Vagina (tissue), 2 donors: ENCODE results near the gene DENND6A. TPM values are rescaled to one million over a fixed set of nuclear protein-coding genes. Genes with fewer than 3 reads are reported as not detected.
A peak's percentile ranks its signal among the peaks of the same experiment; 100 is the strongest.

Experiments used
- DNase-seq, 2 donors: peaks; one replicate each; pipeline ENCODE4 v3.0.0-alpha.2; 2017; ENCODE audit errors: extremely low spot score in 2 of 2
- H3K27ac ChIP-seq: fragments of 200-600 bp; sonication (generic); one replicate; pipeline ENCODE4 v1.5.1; 2019
- H3K27me3 ChIP-seq: fragments of 200-600 bp; sonication (generic); one replicate; pipeline ENCODE4 v1.5.1; 2019
- H3K36me3 ChIP-seq, 2 donors: fragments of 200-600 bp; sonication (generic); one replicate each; pipeline ENCODE4 v1.5.1; 2017 to 2019
- H3K4me1 ChIP-seq: fragments of 200-600 bp; sonication (generic); one replicate; pipeline ENCODE4 v1.5.1; 2019
- H3K4me3 ChIP-seq, 2 donors: fragments of 200-600 bp; sonication (generic); 1 replicate in 1 of 2; 2 replicates in 1 of 2; pipeline ENCODE4 v1.5.1; 2016 to 2019
- H3K9me3 ChIP-seq: fragments of 200-600 bp; sonication (generic); one replicate; pipeline ENCODE4 v1.5.1; 2019
- CTCF ChIP-seq, 3 experiments: fragments of 450-650 bp in 2 of 3; fragments of 200-600 bp in 1 of 3; sonication (generic) in 1 of 3; IDR thresholded peaks; one replicate each; pipeline ENCODE4 v1.5.1; 2017 to 2019; ENCODE audit warnings: antibody characterized with exemption in 3 of 3, mild to moderate bottlenecking in 2 of 3, moderate library complexity in 2 of 3
- POLR2A ChIP-seq, 2 donors: fragments of 450-650 bp; IDR thresholded peaks; one replicate each; pipeline ENCODE4 v1.6.1; 2017; ENCODE audit warnings: antibody characterized with exemption in 2 of 2, mild to moderate bottlenecking in 2 of 2, moderate library complexity in 2 of 2
- POLR2AphosphoS5 ChIP-seq, 2 donors: sonication (generic); formaldehyde crosslinking; IDR thresholded peaks; one replicate each; pipeline ENCODE4 v1.9.0; 2017; ENCODE audit warnings: antibody characterized with exemption in 2 of 2, mild to moderate bottlenecking in 2 of 2, low read depth in 1 of 2; ENCODE audit not compliant: insufficient read depth in 1 of 2
- intact Hi-C: fragments of 100-400 bp; cut with DNase I; formaldehyde crosslinking; loops from one replicate; pipeline ENCODE4 v1.15.1; 2023
- total RNA-seq: library from RNA; depleted of rRNA; stranded (reverse); fragments of >200 nt; gene quantifications from one replicate; pipeline ENCODE4 v1.2.3, GENCODE V29; 2016

DENND6A gene
- total RNA-seq, 1 donor from 2014 or later, result 24.8 TPM

- H3K27me3 ChIP-seq, result no peaks in the 10 kb centered on the region
- intact Hi-C loops, result loop anchor here (5.0 kb wide), 2 partner anchors 39 to 161 kb away; partner anchors contain the start of genes PDE12 and SLMAP
- H3K9me3 ChIP-seq, result no peaks in the 10 kb centered on the region
- peak overlapping the region; percentile 64 to 88 for H3K4me3 ChIP-seq
- TF ChIP-seq CTCF (IDR thresholded peaks at IDR 0.05) (no peak), POLR2A (IDR thresholded peaks at IDR 0.05) (no peak), POLR2AphosphoS5 (IDR thresholded peaks at IDR 0.05; ENCODE audit: insufficient read depth in 1 of 2, low read depth in 1 of 2) (no peak)
- peaks cover 55% of the 10 kb centered on the region for H3K4me1 ChIP-seq
- H3K27ac ChIP-seq, result peak overlapping the region; percentile 89
- peak in 1 of 2 donors; percentile 92 for DNase-seq
- no peaks in the 10 kb centered on the region for H3K36me3 ChIP-seq
Observed at GRCh38 chr3:57596495-57597126, 96.3 kb downstream of the DENND6A start.

GRCh38 chr3:57594576-57594975 lies 98.3 kb downstream of the DENND6A start:
- no peaks in the 10 kb centered on the region for H3K36me3 ChIP-seq
- peak overlapping the region in 1 of 2 donors; percentile 64 for H3K4me3 ChIP-seq
- TF ChIP-seq POLR2A (IDR thresholded peaks at IDR 0.05) (no peak), CTCF (IDR thresholded peaks at IDR 0.05) (no peak), POLR2AphosphoS5 (IDR thresholded peaks at IDR 0.05; ENCODE audit: insufficient read depth in 1 of 2, low read depth in 1 of 2) (no peak)
- no peak overlapping the region for H3K27ac ChIP-seq
- DNase-seq, result no peak
- no peaks in the 10 kb centered on the region for H3K9me3 ChIP-seq
- no peaks in the 10 kb centered on the region for H3K27me3 ChIP-seq
- H3K4me1 ChIP-seq, result peaks cover 55% of the 10 kb centered on the region
- intact Hi-C loops, result no loop called here

- Histone ChIP-seq H3K27ac (no peak overlapping the region), H3K9me3 (no peaks in the 10 kb centered on the region), H3K27me3 (no peaks in the 10 kb centered on the region), H3K4me3 (no peak overlapping the region), H3K36me3 (no peaks in the 10 kb centered on the region), H3K4me1 (peaks cover 53% of the 10 kb centered on the region)
- intact Hi-C loops, result no loop called here
- no peak for DNase-seq
- TF ChIP-seq POLR2A (IDR thresholded peaks at IDR 0.05), result no peak
- TF ChIP-seq CTCF (IDR thresholded peaks at IDR 0.05), result no peak
- no peak for TF ChIP-seq POLR2AphosphoS5 (IDR thresholded peaks at IDR 0.05; ENCODE audit: insufficient read depth in 1 of 2, low read depth in 1 of 2)
Observed at GRCh38 chr3:57594144-57594543, 98.7 kb downstream of the DENND6A start.

- intact Hi-C loops, result no loop called here
- H3K4me3 ChIP-seq, result no peak overlapping the region
- DNase-seq, result no peak
- no peak overlapping the region for H3K27ac ChIP-seq
- H3K27me3 ChIP-seq, result no peaks in the 10 kb centered on the region
- H3K4me1 ChIP-seq, result peaks cover 48% of the 10 kb centered on the region
- no peaks in the 10 kb centered on the region for H3K36me3 ChIP-seq
- no peaks in the 10 kb centered on the region for H3K9me3 ChIP-seq
- TF ChIP-seq POLR2AphosphoS5 (IDR thresholded peaks at IDR 0.05; ENCODE audit: insufficient read depth in 1 of 2, low read depth in 1 of 2), result no peak
Observed at GRCh38 chr3:57592306-57592705, 100.6 kb downstream of the DENND6A start.

DNA sequence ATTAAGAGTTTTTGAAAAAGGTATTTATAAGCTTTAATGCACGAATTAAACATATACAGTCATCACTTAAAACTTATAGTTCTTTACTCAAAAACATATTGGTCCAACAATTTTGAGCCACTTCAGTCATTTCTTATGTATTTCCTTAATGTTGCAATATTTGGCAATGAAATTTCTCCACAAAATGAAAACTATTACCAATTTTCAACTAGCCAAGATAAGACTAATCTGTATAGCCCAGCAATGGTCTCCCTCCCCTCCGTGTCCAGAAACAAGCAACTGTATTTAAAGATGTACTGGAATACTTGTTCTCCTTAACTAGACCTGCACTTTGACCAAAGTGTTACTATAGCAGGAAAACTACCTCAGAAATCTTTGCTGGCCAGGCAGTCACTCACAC lies 105.0 kb downstream of the DENND6A start:
- no peaks in the 10 kb centered on the region for H3K9me3 ChIP-seq
- no peaks in the 10 kb centered on the region for H3K27me3 ChIP-seq
- no peak overlapping the region for H3K27ac ChIP-seq
- no peak for TF ChIP-seq CTCF (IDR thresholded peaks at IDR 0.05)
- no peak for TF ChIP-seq POLR2AphosphoS5 (IDR thresholded peaks at IDR 0.05; ENCODE audit: insufficient read depth in 1 of 2, low read depth in 1 of 2)
- no peak for TF ChIP-seq POLR2A (IDR thresholded peaks at IDR 0.05)
- peaks cover 54% of the 10 kb centered on the region for H3K4me1 ChIP-seq
- H3K4me3 ChIP-seq, result no peak overlapping the region
- peaks cover 0 to 10% of the 10 kb centered on the region in 2 donors for H3K36me3 ChIP-seq
- no peak for DNase-seq
- intact Hi-C loops, result no loop called here
